OCI-LY7 (cell line): ENCODE data around the gene KDM6B. TPM values are rescaled to one million over a fixed set of nuclear protein-coding genes. Genes with fewer than 3 reads are reported as not detected.
A peak's percentile ranks its signal among the peaks of the same experiment; 100 is the strongest.

Source experiments
- BruUV-seq: library from RNA; stranded (reverse); fragments of 400-500 nt; replicated peaks from 2 replicates; lab custom pipeline; 2021; lab: Mats Ljungman, UMichigan
- CTCF ChIA-PET: fragments of 300-600 bp; sonication (Branson Sonifier 250); formaldehyde crosslinking; loops from one replicate; lab custom pipeline; 2022; ENCODE audit warnings: antibody characterized with exemption; ENCODE audit not compliant: unreplicated experiment; lab: Charles Lee
- POLR2A ChIA-PET: fragments of 300-600 bp; sonication (Branson Sonifier 250); formaldehyde crosslinking; loops from one replicate; lab custom pipeline; 2022; ENCODE audit warnings: antibody characterized with exemption; lab: Charles Lee
- DNase-seq: peaks from one replicate; pipeline ENCODE4 v3.0.0-alpha.2; 2015; ENCODE audit warnings: low spot score
- H2AFZ ChIP-seq: fragments of 200-600 bp; sonication (generic), shearing (Covaris generic); 2 replicates; pipeline ENCODE4 v1.6.1; 2014; ENCODE audit warnings: mild to moderate bottlenecking, antibody characterized with exemption, low read length, moderate library complexity
- H3K27ac ChIP-seq: fragments of 200-600 bp; sonication (generic); 2 replicates; pipeline ENCODE4 v1.5.1; 2014; ENCODE audit warnings: mixed run types, low read depth, mild to moderate bottlenecking, moderate library complexity, low read length, inconsistent platforms; ENCODE audit not compliant: poor library complexity, severe bottlenecking
- H3K36me3 ChIP-seq: fragments of 200-600 bp; sonication (generic); 2 replicates; pipeline ENCODE4 v1.6.1; 2014; ENCODE audit warnings: mild to moderate bottlenecking, antibody characterized with exemption, low read length, moderate library complexity, mixed read lengths; ENCODE audit not compliant: insufficient read depth
- H3K4me1 ChIP-seq: fragments of 200-600 bp; sonication (generic); 2 replicates; pipeline ENCODE4 v1.5.1; 2014; ENCODE audit warnings: mild to moderate bottlenecking, low read length; ENCODE audit not compliant: insufficient read depth, poor library complexity, severe bottlenecking
- H3K4me2 ChIP-seq: fragments of 200-600 bp; sonication (generic); 2 replicates; pipeline ENCODE4 v1.6.1; 2014; ENCODE audit warnings: mild to moderate bottlenecking, low read length
- H3K4me3 ChIP-seq: fragments of 200-600 bp; sonication (generic); 2 replicates; pipeline ENCODE4 v1.5.1; 2014; ENCODE audit warnings: mild to moderate bottlenecking, low read depth, low read length; ENCODE audit not compliant: poor library complexity, severe bottlenecking
- H3K79me2 ChIP-seq: fragments of 200-600 bp; sonication (generic); 2 replicates; pipeline ENCODE4 v1.6.1; 2016; ENCODE audit warnings: low read depth, mild to moderate bottlenecking, low read length, moderate library complexity, mixed read lengths; ENCODE audit not compliant: insufficient read depth
- H3K9me2 ChIP-seq: fragments of 200-600 bp; sonication (generic); 2 replicates; pipeline ENCODE4 v1.6.1; 2016; ENCODE audit warnings: mild to moderate bottlenecking, low read length, mixed read lengths; ENCODE audit not compliant: insufficient read depth
- H3K9me3 ChIP-seq: fragments of 200-600 bp; sonication (generic); 2 replicates; pipeline ENCODE4 v1.6.1; 2014; ENCODE audit warnings: mild to moderate bottlenecking, mixed run types, low read length, mixed read lengths
- H4K20me1 ChIP-seq: fragments of 200-600 bp; sonication (generic); 2 replicates; pipeline ENCODE4 v1.6.1; 2014; ENCODE audit warnings: mild to moderate bottlenecking, antibody characterized with exemption, low read length, moderate library complexity, mixed read lengths; ENCODE audit not compliant: insufficient read depth
- CTCF ChIP-seq: fragments of 200-600 bp; sonication (generic); conservative IDR thresholded peaks from 2 replicates; pipeline ENCODE4 v1.5.1; 2014; ENCODE audit warnings: mild to moderate bottlenecking, antibody characterized with exemption, low read length, moderate library complexity, mixed read lengths
- EZH2phosphoT487 ChIP-seq: fragments of 200-600 bp; sonication (generic); IDR thresholded peaks from 2 replicates; pipeline ENCODE4 v1.6.1; 2018; ENCODE audit warnings: low read depth, borderline replicate concordance, mild to moderate bottlenecking, mixed run types, antibody characterized with exemption, low read length, moderate library complexity, mixed read lengths
- intact Hi-C: fragments of 100-400 bp; cut with micrococcal nuclease; formaldehyde crosslinking; loops from one replicate; pipeline ENCODE4 v1.10.0; 2022; ENCODE audit not compliant: unreplicated experiment
- total RNA-seq, 2 experiments: library from RNA; depleted of rRNA in 1 of 2; stranded (reverse); fragments of >200 nt in 1 of 2; shearing (Covaris generic) in 1 of 2; gene quantifications; 2 replicates each; pipeline ENCODE4 v1.2.3, GENCODE V29; 2014 to 2022

Gene KDM6B
- total RNA-seq, 2 experiments from 2014 or later, result 10.0 to 62.9 TPM

- no peaks in the 10 kb centered on the region for H3K9me3 ChIP-seq
- H3K4me3 ChIP-seq, result peak within 1 kb of the TSS; percentile 86
- POLR2A ChIA-PET, result interaction anchor here (0.8 to 2.1 kb wide), 5 partner anchors 15 to 31 kb away, joined by 3 to 10 read pairs (median 3); no protein-coding TSS in a partner anchor
- H4K20me1 ChIP-seq, result peaks cover 8% of the 10 kb centered on the region; the same call in 1 of the 2 replicates
- peaks cover 77% of the 10 kb centered on the region for H3K36me3 ChIP-seq
- peak within 1 kb of the TSS; percentile 66 for H2AFZ ChIP-seq
- peak within 1 kb of the TSS; percentile 86 for H3K27ac ChIP-seq
- CTCF ChIA-PET, result interaction anchor here (0.6 to 1.2 kb wide), 3 partner anchors 20 to 196 kb away, joined by 3 to 4 read pairs (median 3); no protein-coding TSS in a partner anchor
- TSS peak; percentile 94 for BruUV-seq
- H3K4me2 ChIP-seq, result peak within 1 kb of the TSS; percentile 95
- intact Hi-C loops, result loop anchor here (1.0 kb wide), 3 partner anchors 22 to 35 kb away; no protein-coding TSS in a partner anchor
- H3K79me2 ChIP-seq, result peaks cover 53% of the 10 kb centered on the region
- no peaks in the 10 kb centered on the region for H3K9me2 ChIP-seq
- TF ChIP-seq CTCF (peak; percentile 68), EZH2phosphoT487 (no peak)
- peak; percentile 100 for DNase-seq
- peaks cover 47% of the 10 kb centered on the region for H3K4me1 ChIP-seq
These were observed 23.0 kb downstream of the KDM6B start, which contains the start of gene NAA38 for GRCh38 chr17:7856811-7857712. TSS of gene NAA38 (minus strand) at chr17:7857559. CDS start at chr17:7857463, 96 bp downstream.

GRCh38 chr17:7857713-7858521 is 23.9 kb downstream of the KDM6B start, which contains the start of gene CYB5D1:
TSS of gene CYB5D1 (plus strand) at chr17:7858003. CDS start at chr17:7858135, 132 bp downstream.
- peak within 1 kb of the TSS; percentile 86 for H3K27ac ChIP-seq
- CTCF ChIA-PET, result interaction anchor here (0.6 to 1.2 kb wide), 3 partner anchors 21 to 196 kb away, joined by 3 to 4 read pairs (median 3); no protein-coding TSS in a partner anchor
- peaks cover 8% of the 10 kb centered on the region; the same call in 1 of the 2 replicates for H4K20me1 ChIP-seq
- H3K9me3 ChIP-seq, result no peaks in the 10 kb centered on the region
- peaks cover 61% of the 10 kb centered on the region for H3K79me2 ChIP-seq
- intact Hi-C loops, result loop anchor here (1.0 kb wide), 3 partner anchors 23 to 36 kb away; no protein-coding TSS in a partner anchor
- TF ChIP-seq CTCF, result no peak
- TF ChIP-seq EZH2phosphoT487, result no peak
- H3K4me3 ChIP-seq, result peak within 1 kb of the TSS; percentile 86
- peak within 1 kb of the TSS; percentile 66 for H2AFZ ChIP-seq
- peak within 1 kb of the TSS; percentile 95 for H3K4me2 ChIP-seq
- peaks cover 48% of the 10 kb centered on the region for H3K4me1 ChIP-seq
- DNase-seq, result peak; percentile 89
- BruUV-seq, result TSS peak; percentile 52
- H3K36me3 ChIP-seq, result peaks cover 76% of the 10 kb centered on the region
- H3K9me2 ChIP-seq, result no peaks in the 10 kb centered on the region
- POLR2A ChIA-PET, result interaction anchor here (0.8 to 2.1 kb wide), 4 partner anchors 14 to 25 kb away, joined by 3 to 10 read pairs (median 4); no protein-coding TSS in a partner anchor
